ENCODE data around the gene COL18A1. TPM values are rescaled to one million over a fixed set of nuclear protein-coding genes. Genes with fewer than 3 reads are reported as not detected.

COL18A1 gene
- total RNA-seq, 4 donors from 2014 or later, result 18.6 to 85.0 (median 33.0) TPM

DNA sequence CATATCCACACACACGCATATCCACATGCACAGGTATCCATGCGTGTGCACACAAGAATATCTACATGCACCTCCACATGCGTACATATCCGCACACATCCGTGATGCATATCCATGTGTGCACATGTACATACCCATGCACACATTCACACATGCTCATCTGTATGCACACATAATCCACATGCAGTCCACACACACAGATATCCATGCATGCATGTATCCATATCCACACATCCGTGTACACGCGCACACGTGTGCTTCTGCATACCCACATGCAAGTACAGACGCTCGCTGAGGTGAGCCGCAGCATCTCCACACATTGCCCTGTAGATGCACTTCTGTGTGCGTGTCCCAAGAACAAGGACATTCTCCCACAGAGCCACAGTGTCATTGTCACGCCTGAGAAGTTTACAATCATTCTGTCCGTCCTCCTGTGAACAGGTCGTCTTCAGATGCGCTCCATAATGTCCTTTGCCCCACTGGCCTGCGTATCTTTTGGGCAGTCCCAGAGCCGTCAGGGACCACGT lies 43.4 kb downstream of the COL18A1 start:
- Histone ChIP-seq H3K36me3 (no peaks in the 10 kb centered on the region), H3K4me1 (no peaks in the 10 kb centered on the region), H3K4me3 (peak overlapping the region in 1 of 4 donors; percentile 6), H3K9me3 (no peaks in the 10 kb centered on the region), H3K27me3 (no peaks in the 10 kb centered on the region), H3K27ac (no peak overlapping the region)
- TF ChIP-seq, protein P1, sequence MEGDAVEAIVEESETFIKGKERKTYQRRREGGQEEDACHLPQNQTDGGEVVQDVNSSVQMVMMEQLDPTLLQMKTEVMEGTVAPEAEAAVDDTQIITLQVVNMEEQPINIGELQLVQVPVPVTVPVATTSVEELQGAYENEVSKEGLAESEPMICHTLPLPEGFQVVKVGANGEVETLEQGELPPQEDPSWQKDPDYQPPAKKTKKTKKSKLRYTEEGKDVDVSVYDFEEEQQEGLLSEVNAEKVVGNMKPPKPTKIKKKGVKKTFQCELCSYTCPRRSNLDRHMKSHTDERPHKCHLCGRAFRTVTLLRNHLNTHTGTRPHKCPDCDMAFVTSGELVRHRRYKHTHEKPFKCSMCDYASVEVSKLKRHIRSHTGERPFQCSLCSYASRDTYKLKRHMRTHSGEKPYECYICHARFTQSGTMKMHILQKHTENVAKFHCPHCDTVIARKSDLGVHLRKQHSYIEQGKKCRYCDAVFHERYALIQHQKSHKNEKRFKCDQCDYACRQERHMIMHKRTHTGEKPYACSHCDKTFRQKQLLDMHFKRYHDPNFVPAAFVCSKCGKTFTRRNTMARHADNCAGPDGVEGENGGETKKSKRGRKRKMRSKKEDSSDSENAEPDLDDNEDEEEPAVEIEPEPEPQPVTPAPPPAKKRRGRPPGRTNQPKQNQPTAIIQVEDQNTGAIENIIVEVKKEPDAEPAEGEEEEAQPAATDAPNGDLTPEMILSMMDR (IDR thresholded peaks at IDR 0.05), result no peak
- no peak for TF ChIP-seq POLR2A (IDR thresholded peaks at IDR 0.05)
- DNase-seq, result no peak

DNA sequence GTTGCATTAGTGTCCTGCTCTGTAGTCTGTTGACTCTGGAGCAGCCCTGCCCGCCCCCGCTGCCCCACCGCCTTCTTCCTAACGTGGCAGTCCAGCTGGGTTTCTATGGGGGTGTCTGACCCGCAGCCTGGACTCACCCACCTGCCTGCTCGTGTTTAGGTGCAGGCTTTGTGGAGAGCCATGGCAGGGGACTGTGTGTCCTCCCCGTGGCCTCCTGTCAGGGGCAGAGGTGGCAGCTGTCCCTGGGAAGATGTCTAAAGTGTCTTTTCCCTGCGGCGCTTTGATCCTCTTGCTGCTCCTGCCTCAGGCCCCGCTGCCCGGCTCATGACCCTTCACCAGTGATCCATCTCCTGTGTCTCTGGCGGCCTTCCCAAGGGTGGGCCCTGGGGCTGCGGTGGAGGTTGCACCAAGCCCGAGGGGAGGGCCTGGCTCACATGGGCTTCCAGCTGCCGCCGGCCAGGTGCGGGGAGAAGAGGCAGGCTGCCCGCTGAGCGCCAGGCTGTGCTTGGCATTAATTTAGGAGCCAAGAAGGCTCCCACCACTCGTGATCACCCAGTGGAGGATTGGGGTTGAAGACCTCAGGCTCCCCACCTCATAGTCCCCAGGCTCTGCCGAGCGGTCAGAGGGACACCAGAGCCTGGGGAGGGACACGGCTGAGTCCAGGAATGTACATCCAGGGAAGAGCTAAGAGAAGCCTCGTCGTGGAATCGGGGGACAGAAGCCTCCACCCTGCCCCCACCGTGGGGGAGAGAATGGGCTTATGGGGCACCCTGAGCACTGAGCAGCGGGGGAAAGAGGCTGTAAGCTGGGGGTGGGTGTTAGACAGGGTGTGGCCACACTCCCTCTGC lies 44.1 kb downstream of the COL18A1 start:
- Histone ChIP-seq H3K36me3 (no peaks in the 10 kb centered on the region), H3K4me3 (no peak overlapping the region), H3K9me3 (no peaks in the 10 kb centered on the region), H3K27me3 (no peaks in the 10 kb centered on the region), H3K27ac (no peak overlapping the region), H3K4me1 (no peaks in the 10 kb centered on the region)
- TF ChIP-seq, protein P1 (IDR thresholded peaks at IDR 0.05), result no peak
- no peak for TF ChIP-seq POLR2A (IDR thresholded peaks at IDR 0.05)
- DNase-seq, result no peak

DNA sequence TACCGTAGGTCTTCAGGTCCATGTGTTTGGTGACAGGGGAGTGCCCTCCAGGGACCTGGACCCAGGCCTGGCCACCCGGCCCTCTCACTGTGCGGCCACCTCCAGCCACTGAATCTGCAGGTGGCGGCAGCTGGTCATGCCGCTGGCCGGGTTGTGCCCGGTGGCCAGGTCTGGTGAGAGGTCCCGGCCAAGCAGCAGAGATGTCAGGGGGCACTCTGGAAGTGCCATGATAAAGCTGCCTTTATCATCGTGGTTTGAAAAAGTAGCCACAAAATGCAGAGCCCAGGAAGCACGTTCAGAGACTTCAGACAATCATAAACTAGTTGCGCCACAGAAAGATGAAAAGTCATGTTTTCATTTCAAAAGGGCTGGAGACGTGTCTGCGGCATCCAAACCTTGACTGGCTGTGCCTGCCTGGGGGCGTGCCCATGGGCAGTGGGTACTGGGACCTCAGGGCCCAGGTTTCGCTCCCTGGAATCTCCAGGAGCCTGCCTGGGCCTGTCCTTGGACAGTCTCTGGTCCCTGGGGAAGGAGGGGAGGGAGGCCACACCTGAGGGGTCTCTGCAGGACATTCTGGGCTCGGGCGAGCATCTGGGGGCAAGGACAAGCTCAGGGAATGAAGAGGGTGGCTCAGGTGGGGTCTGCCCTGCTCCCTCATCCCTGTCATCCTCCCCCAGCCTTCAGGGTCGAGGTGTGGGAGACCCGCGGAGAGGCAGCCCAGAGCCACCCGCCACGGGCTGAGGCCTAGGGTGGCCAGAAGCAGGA lies 44.9 kb downstream of the COL18A1 start:
- no peak for DNase-seq
- Histone ChIP-seq H3K27me3 (no peaks in the 10 kb centered on the region), H3K27ac (no peak overlapping the region), H3K4me1 (peaks cover 0 to 1% (median 0%) of the 10 kb centered on the region in 4 donors), H3K9me3 (no peaks in the 10 kb centered on the region), H3K36me3 (no peaks in the 10 kb centered on the region), H3K4me3 (no peak overlapping the region)
- TF ChIP-seq, protein P1 (IDR thresholded peaks at IDR 0.05), result no peak
- TF ChIP-seq POLR2A (IDR thresholded peaks at IDR 0.05), result no peak

DNA sequence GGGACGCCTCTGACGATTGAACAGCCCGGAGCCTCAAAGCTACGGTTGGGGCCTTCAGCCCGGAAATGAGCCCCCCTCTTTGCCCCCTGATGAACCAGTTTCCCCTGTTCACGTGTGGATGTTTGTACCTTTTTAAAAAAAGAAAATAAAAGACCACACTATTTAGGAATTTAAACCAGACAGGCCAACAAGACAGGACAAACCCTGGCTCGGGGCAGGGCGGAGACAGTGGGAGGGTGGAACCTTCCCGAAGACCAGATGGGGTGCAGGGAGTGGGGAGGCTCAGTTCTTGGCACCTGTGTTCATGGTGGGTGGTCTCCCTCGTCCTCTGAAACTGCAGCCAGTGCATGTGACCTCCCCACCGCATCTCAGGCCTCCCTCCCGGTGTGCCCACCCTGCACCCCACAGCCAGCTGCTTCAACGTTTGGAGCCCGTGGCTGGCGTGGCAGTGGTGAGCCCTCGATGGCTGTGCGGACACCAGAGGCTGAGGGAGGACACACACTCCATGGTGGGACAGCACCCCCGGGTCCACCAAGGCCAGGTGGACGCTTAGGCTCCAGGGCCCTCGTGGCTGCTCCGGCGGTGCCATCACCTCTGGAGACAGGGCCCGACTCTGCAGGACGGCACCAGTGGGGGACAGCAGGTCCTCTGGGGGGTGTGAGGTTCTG lies 45.6 kb downstream of the COL18A1 start:
- H3K9me3 ChIP-seq, result no peaks in the 10 kb centered on the region
- H3K27me3 ChIP-seq, result no peaks in the 10 kb centered on the region
- peak overlapping the region in 1 of 4 donors; percentile 13 for H3K27ac ChIP-seq
- H3K4me1 ChIP-seq, result peaks cover 0 to 4% (median 0%) of the 10 kb centered on the region in 4 donors
- DNase-seq, result no peak
- TF ChIP-seq POLR2A (IDR thresholded peaks at IDR 0.05), result no peak
- TF ChIP-seq, protein P1 (IDR thresholded peaks at IDR 0.05), result no peak
- no peaks in the 10 kb centered on the region for H3K36me3 ChIP-seq
- H3K4me3 ChIP-seq, result no peak overlapping the region

GRCh38 chr21:45451091-45451740 lies 46.3 kb downstream of the COL18A1 start:
- peaks cover 0 to 4% (median 0%) of the 10 kb centered on the region in 4 donors for H3K4me1 ChIP-seq
- H3K27ac ChIP-seq, result peak overlapping the region in 1 of 4 donors; percentile 13
- H3K9me3 ChIP-seq, result no peaks in the 10 kb centered on the region
- TF ChIP-seq, protein P1 (IDR thresholded peaks at IDR 0.05), result no peak
- no peak for TF ChIP-seq POLR2A (IDR thresholded peaks at IDR 0.05)
- DNase-seq, result no peak
- H3K4me3 ChIP-seq, result no peak overlapping the region
- H3K27me3 ChIP-seq, result no peaks in the 10 kb centered on the region
- H3K36me3 ChIP-seq, result no peaks in the 10 kb centered on the region
